Neural crest cell (in vitro differentiated cells): Measurements from ENCODE around the gene RAP1GAP2. TPM values are rescaled to one million over a fixed set of nuclear protein-coding genes. Genes with fewer than 3 reads are reported as not detected.

Experiments
- DNase-seq: peaks from one replicate; pipeline ENCODE4 v3.0.0; 2021; ENCODE audit warnings: low read depth, mixed read lengths, low spot score
- H3K27ac Mint-ChIP-seq: one replicate; pipeline ENCODE4 v1.8.0; 2021; ENCODE audit warnings: mild to moderate bottlenecking, mixed read lengths; ENCODE audit not compliant: unreplicated experiment
- H3K27me3 Mint-ChIP-seq: 2 replicates; pipeline ENCODE4 v1.8.0; 2021; ENCODE audit warnings: low read depth, mild to moderate bottlenecking, mixed read lengths
- H3K36me3 Mint-ChIP-seq: 2 replicates; pipeline ENCODE4 v1.8.0; 2021; ENCODE audit warnings: low read depth, mild to moderate bottlenecking, mixed read lengths
- H3K4me1 Mint-ChIP-seq: 2 replicates; pipeline ENCODE4 v1.8.0; 2021; ENCODE audit warnings: mixed read lengths
- H3K4me3 Mint-ChIP-seq: one replicate; pipeline ENCODE4 v1.8.0; 2021; ENCODE audit warnings: mild to moderate bottlenecking, mixed read lengths
- H3K9me3 Mint-ChIP-seq: 2 replicates; pipeline ENCODE4 v1.8.0; 2021; ENCODE audit warnings: mixed read lengths
- CTCF ChIP-seq: fragments of 200-600 bp; sonication (generic); conservative IDR thresholded peaks from 2 replicates; pipeline ENCODE4 v1.5.0; 2021; ENCODE audit warnings: antibody characterized with exemption, mild to moderate bottlenecking
- total RNA-seq: library from RNA; stranded (reverse); gene quantifications from 2 replicates; pipeline ENCODE4 v1.2.1, GENCODE V29; 2021

Gene RAP1GAP2
- total RNA-seq, 1 donor from 2014 or later = 1.0 TPM

- Mint-ChIP-seq H3K27ac (no peak overlapping the region), H3K36me3 (no peaks in the 10 kb centered on the region), H3K4me3 (no peak overlapping the region), H3K9me3 (no peaks in the 10 kb centered on the region), H3K4me1 (no peaks in the 10 kb centered on the region), H3K27me3 (no peaks in the 10 kb centered on the region)
- no peak for DNase-seq
- no peak for TF ChIP-seq CTCF
These were observed 96.2 kb downstream of the RAP1GAP2 start for GRCh38 chr17:2892305-2892971.

- no peak for TF ChIP-seq CTCF
- Mint-ChIP-seq H3K9me3 (no peaks in the 10 kb centered on the region), H3K4me3 (no peak overlapping the region), H3K27ac (no peak overlapping the region), H3K27me3 (no peaks in the 10 kb centered on the region), H3K36me3 (no peaks in the 10 kb centered on the region), H3K4me1 (no peaks in the 10 kb centered on the region)
- DNase-seq = no peak
These were observed 97.2 kb downstream of the RAP1GAP2 start for GRCh38 chr17:2893422-2893914.

GRCh38 chr17:2894782-2895181 is 98.5 kb downstream of the RAP1GAP2 start:
- Mint-ChIP-seq H3K9me3 (no peaks in the 10 kb centered on the region), H3K4me3 (no peak overlapping the region), H3K27ac (no peak overlapping the region), H3K27me3 (no peaks in the 10 kb centered on the region), H3K4me1 (no peaks in the 10 kb centered on the region), H3K36me3 (no peaks in the 10 kb centered on the region)
- no peak for DNase-seq
- TF ChIP-seq CTCF = no peak

- Mint-ChIP-seq H3K27me3 (no peaks in the 10 kb centered on the region), H3K27ac (no peak overlapping the region), H3K4me1 (no peaks in the 10 kb centered on the region), H3K36me3 (no peaks in the 10 kb centered on the region), H3K4me3 (no peak overlapping the region), H3K9me3 (no peaks in the 10 kb centered on the region)
- DNase-seq = no peak
- TF ChIP-seq CTCF = no peak
These were observed 101.4 kb downstream of the RAP1GAP2 start for GRCh38 chr17:2897605-2898004.

- H3K4me3 Mint-ChIP-seq = no peak overlapping the region
- no peak overlapping the region for H3K27ac Mint-ChIP-seq
- H3K27me3 Mint-ChIP-seq = no peaks in the 10 kb centered on the region
- no peaks in the 10 kb centered on the region for H3K36me3 Mint-ChIP-seq
- H3K9me3 Mint-ChIP-seq = no peaks in the 10 kb centered on the region
- no peak for TF ChIP-seq CTCF
- no peaks in the 10 kb centered on the region for H3K4me1 Mint-ChIP-seq
- DNase-seq = no peak
These were observed 102.2 kb downstream of the RAP1GAP2 start for GRCh38 chr17:2898255-2898926.
